Aorta (tissue), 5 donors: ENCODE measurements around the gene CPEB2. TPM values are rescaled to one million over a fixed set of nuclear protein-coding genes. Genes with fewer than 3 reads are reported as not detected.
A peak's percentile ranks its signal among the peaks of the same experiment; 100 is the strongest.

ENCODE experiments used
- ATAC-seq: fragments of 200-7000 bp; cut with Tn5 transposase; one replicate; pipeline ENCODE4 v1.9.1; 2022; ENCODE audit warnings: moderate library complexity; ENCODE audit not compliant: low FRiP score
- DNase-seq, 2 donors: peaks; one replicate each; pipeline ENCODE4 v3.0.0-alpha.2; 2020
- H3K27ac ChIP-seq, 2 donors: one replicate each; pipeline ENCODE4 v1.5.1; 2013; ENCODE audit warnings: low read length in 2 of 2, mild to moderate bottlenecking in 2 of 2, moderate library complexity in 2 of 2, control low read depth in 1 of 2, inconsistent platforms in 1 of 2, low read depth in 1 of 2
- H3K27me3 ChIP-seq, 2 donors: one replicate each; pipeline ENCODE4 v1.6.1; 2013; ENCODE audit warnings: control low read depth in 1 of 2, low read length in 1 of 2, mild to moderate bottlenecking in 1 of 2, moderate library complexity in 1 of 2; ENCODE audit not compliant: insufficient read depth in 2 of 2, control insufficient read depth in 1 of 2
- H3K36me3 ChIP-seq, 2 donors: one replicate each; pipeline ENCODE4 v1.6.1; 2013; ENCODE audit warnings: control low read depth in 1 of 2, low read length in 1 of 2, mild to moderate bottlenecking in 1 of 2; ENCODE audit not compliant: insufficient read depth in 2 of 2, control insufficient read depth in 1 of 2
- H3K4me1 ChIP-seq, 2 donors: one replicate each; pipeline ENCODE4 v1.6.1; 2013; ENCODE audit warnings: low read length in 2 of 2, control low read depth in 1 of 2, mild to moderate bottlenecking in 1 of 2, moderate library complexity in 1 of 2; ENCODE audit not compliant: insufficient read depth in 2 of 2, control insufficient read depth in 1 of 2
- H3K4me3 ChIP-seq, 2 donors: one replicate each; pipeline ENCODE4 v1.5.1; 2013; ENCODE audit warnings: low read length in 2 of 2, control low read depth in 1 of 2, mild to moderate bottlenecking in 1 of 2
- H3K9me3 ChIP-seq: one replicate; pipeline ENCODE4 v1.6.1; 2013; ENCODE audit warnings: mild to moderate bottlenecking, low read length; ENCODE audit not compliant: control insufficient read depth
- WGBS, 2 donors: extraction: QIAGEN DNeasy Blood & Tissue Kit; methylation state at CpG; one replicate each; pipeline ENCODE4 v1.1.7; 2013; 5-methylcytosine and 5-hydroxymethylcytosine counted together
- intact Hi-C, 2 donors: fragments of 100-400 bp; cut with DNase I; formaldehyde crosslinking; loops; one replicate each; pipeline versions ENCODE4 v1.14.2 to v1.15.0; 2022
- polyA plus RNA-seq, 2 donors: library from polyadenylated mRNA; stranded (reverse); fragments of 200-250 nt; gene quantifications; one replicate each; pipeline ENCODE4 v1.2.3, GENCODE V29; 2013
- total RNA-seq, 2 donors: library from RNA; stranded (reverse); fragmentation: NEBNext Ultra II Directional; extraction: Animal tissue kit (Norgen Biotek cat#: 25700); gene quantifications; one replicate each; pipeline ENCODE4 v1.2.1, GENCODE V29; 2021
- donor health status: healthy with polysubstance abuse.
- donor health status: Bipolar disorder and iron deficiency.
- donor health status: DM: no; HTN: no; CAD: no.
- donor health status: DM: no; HTN: no; CAD: no.
- donor health status: DM: yes; HTN: yes; CAD: no.

Gene CPEB2
- total and polyA plus RNA-seq, 4 donors: 5.8 to 57.0 (median 19.7) TPM

DNA sequence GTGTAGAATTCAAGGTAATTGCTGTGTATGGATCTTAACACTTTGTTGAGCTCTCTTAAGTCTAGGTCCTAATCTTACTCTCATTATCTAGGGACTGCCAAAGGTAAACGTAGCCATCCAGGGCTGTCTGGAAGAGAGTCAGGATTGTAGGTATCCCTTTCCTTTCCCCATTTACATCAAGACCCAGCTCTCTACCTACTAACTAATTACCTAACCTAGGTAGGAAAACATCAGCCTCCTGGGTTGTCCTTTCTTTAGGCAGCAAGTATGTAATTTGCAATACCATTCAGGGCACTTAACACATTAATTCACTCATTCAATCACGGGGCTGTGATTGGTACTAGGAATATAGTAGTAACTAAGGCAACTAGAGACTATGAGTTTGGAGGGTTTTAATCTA is 15.2 kb upstream of the CPEB2 start:
- intact Hi-C loops: no loop called here
- 54 to 62% methylated on average over 2 of the region's 2 CpGs for WGBS, 2 donors
- no peak for ATAC-seq

DNA sequence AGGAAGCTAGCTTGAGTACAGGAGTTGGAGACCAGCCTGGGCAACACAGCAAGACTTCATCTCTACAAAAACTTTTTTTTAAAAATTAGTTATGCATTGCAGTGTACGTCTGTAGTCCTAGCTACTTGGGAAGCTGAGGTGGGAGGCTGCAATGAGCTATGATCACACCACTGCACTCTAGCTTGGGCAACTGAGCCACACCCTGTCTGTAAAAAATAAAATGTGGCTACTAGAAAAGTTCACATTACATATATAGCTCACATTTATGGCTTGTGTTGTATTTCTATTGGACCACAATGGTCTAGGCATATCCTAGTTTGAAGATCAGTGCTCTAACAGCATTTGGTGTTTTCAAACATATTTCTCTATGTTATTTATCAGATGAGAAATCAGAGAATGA is 11.8 kb upstream of the CPEB2 start:
- 50 to 65% methylated on average over 1 of the region's 1 CpG for WGBS, 2 donors

More for the DNA sequence above, 15.2 kb upstream of the CPEB2 start:
- H3K27me3 ChIP-seq: no peaks in the 10 kb centered on the region
- H3K4me1 ChIP-seq: no peaks in the 10 kb centered on the region
- no peaks in the 10 kb centered on the region for H3K9me3 ChIP-seq
- no peaks in the 10 kb centered on the region for H3K36me3 ChIP-seq
- H3K27ac ChIP-seq: no peak overlapping the region
- DNase-seq: no peak
- no peak overlapping the region for H3K4me3 ChIP-seq

DNA sequence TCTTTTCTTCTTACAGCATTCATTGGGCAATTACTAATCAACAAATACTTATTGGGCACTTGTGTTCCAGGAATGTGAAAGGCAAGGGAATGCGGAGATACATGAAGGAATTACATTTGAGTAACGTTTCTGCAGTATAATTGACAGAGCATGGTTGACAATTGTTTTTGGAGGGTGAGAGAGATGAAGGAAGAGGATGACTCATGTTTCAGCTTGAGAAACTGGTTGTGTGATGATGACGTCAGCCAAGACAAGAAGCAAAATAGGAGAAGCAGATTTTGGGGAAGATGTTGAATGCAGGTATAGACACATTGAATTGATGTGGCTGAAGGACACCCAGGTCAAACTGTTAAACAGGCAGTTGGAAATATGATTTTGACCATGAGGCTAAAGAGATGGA is 8.0 kb upstream of the CPEB2 start:
- ATAC-seq (no peak), DNase-seq (no peak)
- no peaks in the 10 kb centered on the region for H3K27me3 ChIP-seq
- intact Hi-C loops: loop anchor here in 1 of 2 donors (10.0 kb wide), 1 partner anchor 69 kb away; no protein-coding TSS in a partner anchor
- no peaks in the 10 kb centered on the region for H3K36me3 ChIP-seq
- no peak overlapping the region for H3K27ac ChIP-seq
- no peaks in the 10 kb centered on the region for H3K9me3 ChIP-seq
- no peak overlapping the region for H3K4me3 ChIP-seq
- H3K4me1 ChIP-seq: no peaks in the 10 kb centered on the region
- WGBS, 2 donors: 64 to 66% methylated on average over 3 of the region's 3 CpGs

More for the DNA sequence above, 11.8 kb upstream of the CPEB2 start:
- DNase-seq: no peak
- H3K9me3 ChIP-seq: no peaks in the 10 kb centered on the region
- H3K36me3 ChIP-seq: no peaks in the 10 kb centered on the region
- H3K27me3 ChIP-seq: no peaks in the 10 kb centered on the region
- H3K4me1 ChIP-seq: no peaks in the 10 kb centered on the region
- intact Hi-C loops: loop anchor here in 1 of 2 donors (10.0 kb wide), 1 partner anchor 66 kb away; no protein-coding TSS in a partner anchor
- no peak overlapping the region for H3K4me3 ChIP-seq
- no peak for ATAC-seq
- H3K27ac ChIP-seq: no peak overlapping the region

DNA sequence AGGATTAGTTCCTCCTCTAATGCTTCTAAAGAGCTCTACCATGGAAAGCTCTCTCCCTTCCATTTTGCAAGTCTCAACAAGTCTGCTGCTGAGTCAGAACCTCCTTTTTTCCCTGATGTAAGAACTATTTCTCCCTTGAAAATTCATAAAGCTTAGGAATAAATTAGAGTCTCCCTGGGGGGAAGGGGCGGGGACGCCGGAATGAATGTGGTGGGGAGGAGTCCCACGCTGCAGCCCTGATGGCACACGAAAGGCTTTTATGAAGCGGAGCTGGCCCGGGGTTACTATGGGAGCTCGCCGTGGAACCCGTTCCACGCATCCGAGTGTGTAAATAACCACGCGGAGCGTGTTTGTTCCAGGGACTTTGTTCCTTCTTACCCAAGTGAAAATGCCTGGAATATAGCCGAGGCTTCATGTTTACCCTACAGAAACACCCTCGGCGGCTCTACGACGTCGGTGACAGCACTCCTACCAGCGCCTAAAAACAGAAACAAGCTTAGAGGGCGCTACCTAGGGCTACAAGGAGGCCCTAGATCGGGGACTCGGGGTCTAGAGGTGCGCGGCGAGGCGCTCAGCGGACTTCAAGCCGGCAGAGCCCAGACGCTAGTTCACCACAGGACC is 923 bp upstream of the CPEB2 start:
- peak; percentile 68 for ATAC-seq
- H3K27me3 ChIP-seq: no peaks in the 10 kb centered on the region
- no peaks in the 10 kb centered on the region for H3K4me1 ChIP-seq
- peak; percentile 91 to 94 for DNase-seq
- H3K4me3 ChIP-seq: peak overlapping the region; percentile 98 to 99
- H3K9me3 ChIP-seq: no peaks in the 10 kb centered on the region
- no peaks in the 10 kb centered on the region for H3K36me3 ChIP-seq
- 0% methylated on average over 32 of the region's 32 CpGs for WGBS, 2 donors
- intact Hi-C loops: loop anchor here (5.0 to 10.0 kb wide), 5 partner anchors 146 to 456 kb away; partner anchors contain the start of gene C1QTNF7 (in 1 of the 2)
- peak overlapping the region; percentile 96 to 100 for H3K27ac ChIP-seq

- H3K36me3 ChIP-seq: no peaks in the 10 kb centered on the region
- H3K27me3 ChIP-seq: no peaks in the 10 kb centered on the region
- peak overlapping the region; percentile 52 to 99 for H3K4me3 ChIP-seq
- H3K4me1 ChIP-seq: no peaks in the 10 kb centered on the region
- ATAC-seq (peak; percentile 57), DNase-seq (peak; percentile 89 to 90)
- peak overlapping the region; percentile 97 to 99 for H3K27ac ChIP-seq
- intact Hi-C loops: loop anchor here (5.0 to 10.0 kb wide), 5 partner anchors 144 to 454 kb away; partner anchors contain the start of gene C1QTNF7 (in 1 of the 2)
- H3K9me3 ChIP-seq: no peaks in the 10 kb centered on the region
- WGBS, 2 donors: 1% methylated on average over 60 to 74 of the region's 74 CpGs
These were observed 549 bp downstream of the CPEB2 start for GRCh38 chr4:15002659-15003400.

DNA sequence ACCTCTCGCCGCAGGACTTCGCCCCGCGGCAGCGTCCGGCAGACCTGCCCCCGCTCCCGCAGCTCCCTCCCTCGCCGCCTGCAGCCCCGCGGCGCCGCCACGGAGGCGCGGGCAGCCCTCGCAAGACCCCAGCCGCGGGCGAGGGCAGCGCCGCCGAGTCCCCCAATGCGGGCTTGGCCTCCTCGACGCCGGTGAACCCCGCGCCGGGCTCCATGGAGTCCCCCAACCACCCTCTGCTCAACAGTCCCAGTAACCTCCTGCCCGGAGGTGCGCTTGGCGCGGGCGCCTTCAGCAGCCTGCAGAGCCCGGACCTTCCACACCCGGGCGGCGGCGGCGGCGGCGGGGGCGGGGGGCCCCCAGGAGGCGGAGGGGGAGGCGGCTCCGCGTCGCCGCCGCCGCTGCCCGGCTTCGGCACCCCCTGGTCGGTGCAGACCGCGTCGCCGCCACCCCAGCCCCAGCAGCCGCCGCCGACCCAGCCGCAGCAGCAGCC is 1.2 kb downstream of the CPEB2 start:
- DNase-seq: peak; percentile 75 to 85
- WGBS, 2 donors: 0% methylated on average over 24 to 65 of the region's 65 CpGs
- Histone ChIP-seq H3K4me3 (peak overlapping the region; percentile 52 to 99), H3K36me3 (no peaks in the 10 kb centered on the region), H3K4me1 (no peaks in the 10 kb centered on the region), H3K27me3 (no peaks in the 10 kb centered on the region), H3K27ac (peak overlapping the region; percentile 97 to 99), H3K9me3 (no peaks in the 10 kb centered on the region)
- intact Hi-C loops: loop anchor here (5.0 to 10.0 kb wide), 5 partner anchors 144 to 454 kb away; partner anchors contain the start of gene C1QTNF7 (in 1 of the 2)
- no peak for ATAC-seq

- no peaks in the 10 kb centered on the region for H3K9me3 ChIP-seq
- H3K36me3 ChIP-seq: no peaks in the 10 kb centered on the region
- 0 to 1% methylated on average over 77 to 109 of the region's 109 CpGs for WGBS, 2 donors
- H3K27me3 ChIP-seq: no peaks in the 10 kb centered on the region
- ATAC-seq (no peak), DNase-seq (peak; percentile 63 to 87)
- no peaks in the 10 kb centered on the region for H3K4me1 ChIP-seq
- intact Hi-C loops: loop anchor here (5.0 to 10.0 kb wide), 5 partner anchors 143 to 453 kb away; partner anchors contain the start of gene C1QTNF7 (in 1 of the 2)
- peak overlapping the region; percentile 96 to 97 for H3K27ac ChIP-seq
- H3K4me3 ChIP-seq: peak overlapping the region; percentile 52 to 99
These were observed 1.8 kb downstream of the CPEB2 start for GRCh38 chr4:15003891-15004738.

DNA sequence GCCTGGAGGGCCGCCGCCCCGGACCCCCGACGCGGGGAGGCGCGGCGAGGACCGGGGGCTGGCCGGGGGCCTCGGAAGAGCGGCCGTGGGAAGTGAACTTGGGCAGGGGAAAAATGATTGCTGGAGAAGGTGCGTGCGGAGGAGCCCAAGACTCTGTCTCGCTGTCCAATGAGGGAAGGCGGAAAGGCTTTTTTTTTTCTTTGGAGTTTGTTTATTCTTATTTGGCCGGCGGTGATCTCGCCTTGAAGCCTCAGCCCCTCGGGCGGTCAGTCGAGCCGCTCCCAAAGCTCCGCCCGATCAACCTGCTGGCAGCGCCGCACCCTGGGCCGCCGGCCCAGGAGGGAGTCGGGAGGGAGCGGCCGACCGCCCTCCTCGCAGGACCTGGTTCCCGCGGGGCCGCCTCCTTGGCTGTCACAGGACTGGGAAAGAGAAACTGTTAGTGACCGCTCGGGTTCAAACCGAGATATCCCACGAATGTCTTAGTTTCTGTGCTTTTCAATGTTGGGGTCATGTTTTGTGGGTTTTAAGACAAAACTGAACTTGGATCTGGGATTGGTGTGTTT is 2.5 kb downstream of the CPEB2 start:
- intact Hi-C loops: loop anchor here (5.0 to 10.0 kb wide), 6 partner anchors 37 to 452 kb away; partner anchors contain the start of gene C1QTNF7 (in 1 of the 2)
- ATAC-seq (peak; percentile 61), DNase-seq (peak; percentile 90 to 95)
- H3K4me3 ChIP-seq: peak overlapping the region; percentile 52 to 99
- H3K36me3 ChIP-seq: no peaks in the 10 kb centered on the region
- H3K9me3 ChIP-seq: no peaks in the 10 kb centered on the region
- H3K27ac ChIP-seq: peak overlapping the region; percentile 96 to 97
- WGBS, 2 donors: 0 to 1% methylated on average over 43 of the region's 43 CpGs
- H3K27me3 ChIP-seq: no peaks in the 10 kb centered on the region
- H3K4me1 ChIP-seq: no peaks in the 10 kb centered on the region
